PC-9 (cell line): Measurements from ENCODE around the gene RPS6KB1.

ENCODE experiments used
- CTCF ChIP-seq: fragments of 200-600 bp; sonication (generic); conservative IDR thresholded peaks from 2 replicates; pipeline ENCODE4 v1.6.1; 2017; ENCODE audit warnings: mixed run types, antibody characterized with exemption, mild to moderate bottlenecking, moderate library complexity
- EZH2 ChIP-seq: fragments of 200-600 bp; sonication (generic); IDR thresholded peaks from 2 replicates; pipeline ENCODE4 v1.8.0; 2017; ENCODE audit warnings: antibody characterized with exemption, low read depth

- TF ChIP-seq CTCF, result no peak
- TF ChIP-seq EZH2, result no peak
These were observed 23.5 kb downstream of the RPS6KB1 start for GRCh38 chr17:59916446-59916845.
